ENCODE measurements around the gene PARVA.

The PARVA gene

DNA sequence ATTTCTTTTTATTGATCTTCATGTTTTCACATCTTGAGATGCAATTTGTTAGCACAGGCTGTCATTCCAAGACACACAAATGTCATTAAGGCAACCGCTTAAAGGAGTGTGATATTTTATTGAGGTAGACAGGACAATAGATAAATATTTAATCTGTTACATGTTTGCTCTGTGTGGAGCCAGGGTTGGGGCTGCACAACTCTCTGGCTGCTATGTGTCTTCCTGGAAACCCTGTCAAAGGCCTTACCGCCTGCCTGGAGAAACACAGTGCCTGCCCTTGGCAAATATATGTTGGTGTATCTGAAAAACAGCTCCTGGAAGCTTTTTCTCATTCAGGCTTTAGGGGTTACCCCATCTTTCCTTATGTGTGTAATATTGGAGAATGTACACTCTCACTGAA is 157.2 kb downstream of the PARVA start:
- Histone ChIP-seq H3K27me3 (replicated peaks; ENCODE audit: control insufficient read depth, insufficient read depth, low read length, poor library complexity, severe bottlenecking) (no peaks in the 10 kb centered on the region), H3K36me3 (ENCODE audit: control insufficient read depth, insufficient read depth, low read length) (no peaks in the 10 kb centered on the region), H3K4me3 (ENCODE audit: insufficient read depth, low read depth, low read length, poor library complexity, severe bottlenecking) (no peak overlapping the region), H3K9me3 (ENCODE audit: control insufficient read depth, low read length) (no peaks in the 10 kb centered on the region), H3K27ac (ENCODE audit: insufficient read depth, low read length, poor library complexity, severe bottlenecking) (no peak overlapping the region), H3K4me1 (ENCODE audit: control insufficient read depth, insufficient read depth, low read length, poor library complexity, severe bottlenecking) (no peaks in the 10 kb centered on the region)
- no peak for DNase-seq

DNA sequence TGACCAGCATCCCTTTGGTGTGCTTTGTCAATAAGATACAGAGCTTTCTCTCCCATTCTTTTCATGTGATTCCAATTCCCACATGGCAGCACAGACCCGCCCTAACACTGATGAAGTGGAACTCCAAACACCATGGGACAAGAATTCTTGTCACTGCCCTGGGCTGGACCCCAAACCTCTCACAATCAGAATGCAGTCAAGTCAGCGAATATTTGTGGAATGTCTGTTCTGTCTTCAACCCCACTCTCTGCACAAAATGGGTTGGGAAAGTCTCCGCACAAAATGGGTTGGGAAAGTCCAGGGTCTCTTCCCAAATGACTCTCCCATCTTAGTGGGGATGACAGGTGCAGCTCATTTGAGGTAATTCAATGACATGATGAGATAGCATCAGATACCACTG is 157.9 kb downstream of the PARVA start:
- Histone ChIP-seq H3K9me3 (ENCODE audit: control insufficient read depth, low read length) (no peaks in the 10 kb centered on the region), H3K4me1 (ENCODE audit: control insufficient read depth, insufficient read depth, low read length, poor library complexity, severe bottlenecking) (no peaks in the 10 kb centered on the region), H3K36me3 (ENCODE audit: control insufficient read depth, insufficient read depth, low read length) (no peaks in the 10 kb centered on the region), H3K4me3 (ENCODE audit: insufficient read depth, low read depth, low read length, poor library complexity, severe bottlenecking) (no peak overlapping the region), H3K27me3 (replicated peaks; ENCODE audit: control insufficient read depth, insufficient read depth, low read length, poor library complexity, severe bottlenecking) (no peaks in the 10 kb centered on the region), H3K27ac (ENCODE audit: insufficient read depth, low read length, poor library complexity, severe bottlenecking) (no peak overlapping the region)
- no peak for DNase-seq

DNA sequence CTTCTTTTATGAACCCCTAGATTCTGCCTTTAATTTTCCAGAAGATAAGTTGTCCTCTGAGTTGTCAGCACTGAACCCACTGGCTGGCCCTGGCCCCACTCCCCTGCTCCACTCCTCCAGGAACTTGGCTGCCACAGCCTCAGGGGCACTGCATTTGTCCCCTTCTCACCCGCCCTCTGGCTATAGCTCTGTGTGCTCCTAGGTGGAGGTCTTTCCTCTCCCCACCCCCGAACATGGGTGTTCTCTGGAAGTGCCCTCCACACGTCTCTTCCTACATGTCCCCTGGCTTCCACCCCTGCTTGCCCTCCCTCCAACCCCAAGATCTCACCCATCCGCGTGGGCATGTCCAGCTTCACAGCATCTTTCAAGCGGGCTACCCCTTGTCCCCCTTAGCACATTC is 159.2 kb downstream of the PARVA start:
- Histone ChIP-seq H3K4me1 (ENCODE audit: control insufficient read depth, insufficient read depth, low read length, poor library complexity, severe bottlenecking) (no peaks in the 10 kb centered on the region), H3K4me3 (ENCODE audit: insufficient read depth, low read depth, low read length, poor library complexity, severe bottlenecking) (no peak overlapping the region), H3K27me3 (replicated peaks; ENCODE audit: control insufficient read depth, insufficient read depth, low read length, poor library complexity, severe bottlenecking) (no peaks in the 10 kb centered on the region), H3K9me3 (ENCODE audit: control insufficient read depth, low read length) (no peaks in the 10 kb centered on the region), H3K27ac (ENCODE audit: insufficient read depth, low read length, poor library complexity, severe bottlenecking) (no peak overlapping the region), H3K36me3 (ENCODE audit: control insufficient read depth, insufficient read depth, low read length) (no peaks in the 10 kb centered on the region)
- no peak for DNase-seq

DNA sequence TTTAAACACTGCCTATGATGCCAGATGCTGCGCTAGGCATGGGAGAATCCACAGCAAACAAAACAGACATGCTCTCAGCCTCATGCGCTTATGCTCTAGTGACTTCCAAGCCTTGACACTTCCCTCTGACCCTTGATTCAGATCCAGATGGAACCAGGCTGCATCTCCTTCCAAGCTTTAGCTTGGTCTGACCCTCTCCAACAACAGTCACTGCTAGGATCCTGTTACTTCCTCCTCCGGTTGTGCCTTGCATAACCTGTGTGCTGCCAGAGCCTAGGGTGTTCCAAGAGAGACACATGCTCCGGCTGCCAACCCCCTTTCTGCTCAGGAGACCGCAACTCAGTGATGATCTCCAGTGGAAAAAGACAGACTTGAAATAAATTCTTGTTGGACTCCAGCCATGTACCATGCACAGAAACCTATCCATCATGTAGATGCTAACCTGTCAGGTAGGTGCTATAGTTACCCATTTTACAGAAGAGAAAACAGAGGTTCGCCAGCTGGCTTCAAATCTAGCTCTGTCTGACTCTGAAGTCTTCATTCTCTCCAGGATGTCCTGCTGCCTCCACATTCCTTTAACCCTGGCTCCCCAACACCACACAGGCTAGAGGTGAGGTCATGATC is 160.5 kb downstream of the PARVA start:
- no peaks in the 10 kb centered on the region for H3K27me3 ChIP-seq (replicated peaks; ENCODE audit: control insufficient read depth, insufficient read depth, low read length, poor library complexity, severe bottlenecking)
- no peaks in the 10 kb centered on the region for H3K36me3 ChIP-seq (ENCODE audit: control insufficient read depth, insufficient read depth, low read length)
- DNase-seq = no peak
- no peak overlapping the region for H3K4me3 ChIP-seq (ENCODE audit: insufficient read depth, low read depth, low read length, poor library complexity, severe bottlenecking)
- H3K27ac ChIP-seq (ENCODE audit: insufficient read depth, low read length, poor library complexity, severe bottlenecking) = no peak overlapping the region
- H3K9me3 ChIP-seq (ENCODE audit: control insufficient read depth, low read length) = no peaks in the 10 kb centered on the region
- no peaks in the 10 kb centered on the region for H3K4me1 ChIP-seq (ENCODE audit: control insufficient read depth, insufficient read depth, low read length, poor library complexity, severe bottlenecking)

DNA sequence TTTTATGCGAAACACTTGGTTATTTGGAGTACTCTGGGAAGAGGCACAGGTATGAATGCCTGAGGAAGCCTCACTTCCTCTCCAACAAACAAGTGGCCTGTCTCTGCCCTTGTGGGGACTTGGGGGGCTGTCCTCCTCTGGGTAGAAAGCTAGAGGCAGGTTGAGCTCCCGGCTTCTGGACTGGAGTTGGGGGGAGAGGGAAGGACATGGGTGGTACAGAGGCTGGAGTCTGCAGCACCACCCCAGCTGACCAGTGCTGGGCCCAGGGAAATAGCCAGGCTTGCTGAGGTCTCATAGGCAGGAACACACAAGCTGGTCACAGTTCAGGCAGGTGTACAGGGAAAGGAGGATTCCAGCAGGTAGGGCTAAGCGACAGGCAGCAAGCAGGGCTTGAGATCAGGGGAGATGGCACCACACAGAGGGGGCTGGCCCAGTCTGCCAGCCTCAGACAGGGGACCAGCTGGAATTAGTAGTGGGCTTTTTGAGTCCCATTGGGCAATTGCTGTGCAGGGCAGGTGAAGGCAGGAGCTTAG is 161.6 kb downstream of the PARVA start:
- H3K4me1 ChIP-seq (ENCODE audit: control insufficient read depth, insufficient read depth, low read length, poor library complexity, severe bottlenecking) = no peaks in the 10 kb centered on the region
- peaks cover 3% of the 10 kb centered on the region for H3K27me3 ChIP-seq (replicated peaks; ENCODE audit: control insufficient read depth, insufficient read depth, low read length, poor library complexity, severe bottlenecking)
- no peaks in the 10 kb centered on the region for H3K9me3 ChIP-seq (ENCODE audit: control insufficient read depth, low read length)
- no peak overlapping the region for H3K27ac ChIP-seq (ENCODE audit: insufficient read depth, low read length, poor library complexity, severe bottlenecking)
- no peak for DNase-seq
- H3K4me3 ChIP-seq (ENCODE audit: insufficient read depth, low read depth, low read length, poor library complexity, severe bottlenecking) = no peak overlapping the region
- no peaks in the 10 kb centered on the region for H3K36me3 ChIP-seq (ENCODE audit: control insufficient read depth, insufficient read depth, low read length)

DNA sequence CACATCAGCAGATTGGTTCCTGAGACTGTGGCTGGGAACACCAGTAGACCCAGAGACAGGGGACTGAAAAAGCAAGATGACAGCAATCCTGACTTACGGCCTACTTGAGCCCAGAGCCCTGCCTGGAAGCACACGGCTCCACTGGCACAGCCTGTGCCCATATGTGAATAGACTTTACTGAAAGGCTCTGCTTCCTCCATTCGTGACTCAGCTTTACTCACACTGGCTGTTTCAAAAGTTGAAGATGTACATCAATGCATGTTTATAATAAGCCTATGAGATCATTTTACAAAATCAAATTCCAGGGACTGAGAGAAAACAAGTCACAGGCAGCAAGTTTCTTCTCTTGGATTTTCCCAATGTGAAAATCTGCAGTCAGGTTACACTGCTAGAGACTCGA is 162.2 kb downstream of the PARVA start:
- H3K36me3 ChIP-seq (ENCODE audit: control insufficient read depth, insufficient read depth, low read length) = no peaks in the 10 kb centered on the region
- H3K27ac ChIP-seq (ENCODE audit: insufficient read depth, low read length, poor library complexity, severe bottlenecking) = no peak overlapping the region
- no peak for DNase-seq
- H3K27me3 ChIP-seq (replicated peaks; ENCODE audit: control insufficient read depth, insufficient read depth, low read length, poor library complexity, severe bottlenecking) = peaks cover 3% of the 10 kb centered on the region
- no peaks in the 10 kb centered on the region for H3K9me3 ChIP-seq (ENCODE audit: control insufficient read depth, low read length)
- no peak overlapping the region for H3K4me3 ChIP-seq (ENCODE audit: insufficient read depth, low read depth, low read length, poor library complexity, severe bottlenecking)
- H3K4me1 ChIP-seq (ENCODE audit: control insufficient read depth, insufficient read depth, low read length, poor library complexity, severe bottlenecking) = no peaks in the 10 kb centered on the region

DNA sequence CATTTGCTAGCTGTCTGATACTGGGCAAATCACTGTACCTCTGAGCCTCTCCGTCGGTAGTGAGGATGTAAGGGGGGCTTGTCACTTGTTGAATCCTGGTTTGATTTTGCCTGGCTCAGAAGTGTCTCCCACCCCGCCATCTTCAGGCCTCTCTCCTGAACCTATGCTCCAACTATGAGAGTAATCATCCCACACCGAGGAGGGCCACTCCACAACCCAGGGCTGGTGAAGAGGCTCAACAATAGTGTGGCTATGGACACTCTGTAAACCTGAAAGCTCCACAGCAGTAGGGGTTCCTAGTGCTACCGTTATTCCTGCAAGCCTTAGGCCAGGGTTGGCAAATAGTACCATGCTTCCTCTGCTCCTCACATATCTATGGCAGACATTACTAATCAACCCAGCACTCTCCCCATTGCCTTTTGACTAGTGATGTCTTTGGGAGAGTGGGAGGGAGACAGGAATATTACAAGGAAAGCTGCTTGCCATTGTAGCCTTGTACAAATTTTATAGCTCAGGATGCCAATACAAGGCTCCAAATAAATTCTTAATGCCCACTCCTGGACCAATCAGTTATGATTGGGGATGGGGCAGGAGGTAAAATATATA is 162.8 kb downstream of the PARVA start:
- H3K27me3 ChIP-seq (replicated peaks; ENCODE audit: control insufficient read depth, insufficient read depth, low read length, poor library complexity, severe bottlenecking) = peaks cover 3% of the 10 kb centered on the region
- no peak overlapping the region for H3K27ac ChIP-seq (ENCODE audit: insufficient read depth, low read length, poor library complexity, severe bottlenecking)
- no peaks in the 10 kb centered on the region for H3K9me3 ChIP-seq (ENCODE audit: control insufficient read depth, low read length)
- no peaks in the 10 kb centered on the region for H3K4me1 ChIP-seq (ENCODE audit: control insufficient read depth, insufficient read depth, low read length, poor library complexity, severe bottlenecking)
- no peak overlapping the region for H3K4me3 ChIP-seq (ENCODE audit: insufficient read depth, low read depth, low read length, poor library complexity, severe bottlenecking)
- no peak for DNase-seq
- no peaks in the 10 kb centered on the region for H3K36me3 ChIP-seq (ENCODE audit: control insufficient read depth, insufficient read depth, low read length)

DNA sequence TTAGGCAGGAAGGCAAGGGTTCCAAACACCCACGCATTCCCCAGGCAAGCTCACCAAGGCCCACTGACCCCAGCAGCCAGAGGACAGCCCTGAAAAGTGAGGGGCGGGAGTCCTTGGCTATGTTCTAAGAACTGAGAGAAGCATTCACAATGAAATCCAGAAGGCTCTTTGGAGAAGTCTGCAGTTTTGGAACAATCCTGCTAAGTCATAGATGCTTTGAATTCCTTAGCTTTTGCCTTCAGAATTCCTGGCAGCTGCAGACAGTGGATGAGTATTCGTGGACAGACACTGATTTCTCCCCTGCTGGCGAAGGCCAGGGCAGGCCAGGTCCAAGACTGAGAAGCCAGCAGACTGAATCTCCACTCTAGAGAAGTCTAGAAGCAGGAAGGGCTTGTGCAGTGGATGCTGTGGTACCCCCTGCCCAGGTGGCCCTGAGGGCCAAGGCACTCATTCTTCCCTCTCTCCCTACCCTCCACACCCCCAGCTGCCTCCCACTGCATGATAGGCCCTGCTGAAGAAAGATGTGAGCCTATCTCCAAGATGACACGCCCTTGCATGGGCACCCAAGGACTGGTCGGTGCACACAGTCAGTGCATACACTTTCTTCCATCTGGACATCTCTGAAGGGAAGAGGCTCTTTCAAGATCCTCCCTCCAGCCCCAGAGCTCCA is 163.7 kb downstream of the PARVA start:
- no peak for DNase-seq
- Histone ChIP-seq H3K27ac (ENCODE audit: insufficient read depth, low read length, poor library complexity, severe bottlenecking) (no peak overlapping the region), H3K4me1 (ENCODE audit: control insufficient read depth, insufficient read depth, low read length, poor library complexity, severe bottlenecking) (no peaks in the 10 kb centered on the region), H3K9me3 (ENCODE audit: control insufficient read depth, low read length) (no peaks in the 10 kb centered on the region), H3K27me3 (replicated peaks; ENCODE audit: control insufficient read depth, insufficient read depth, low read length, poor library complexity, severe bottlenecking) (peaks cover 3% of the 10 kb centered on the region), H3K4me3 (ENCODE audit: insufficient read depth, low read depth, low read length, poor library complexity, severe bottlenecking) (no peak overlapping the region), H3K36me3 (ENCODE audit: control insufficient read depth, insufficient read depth, low read length) (no peaks in the 10 kb centered on the region)

DNA sequence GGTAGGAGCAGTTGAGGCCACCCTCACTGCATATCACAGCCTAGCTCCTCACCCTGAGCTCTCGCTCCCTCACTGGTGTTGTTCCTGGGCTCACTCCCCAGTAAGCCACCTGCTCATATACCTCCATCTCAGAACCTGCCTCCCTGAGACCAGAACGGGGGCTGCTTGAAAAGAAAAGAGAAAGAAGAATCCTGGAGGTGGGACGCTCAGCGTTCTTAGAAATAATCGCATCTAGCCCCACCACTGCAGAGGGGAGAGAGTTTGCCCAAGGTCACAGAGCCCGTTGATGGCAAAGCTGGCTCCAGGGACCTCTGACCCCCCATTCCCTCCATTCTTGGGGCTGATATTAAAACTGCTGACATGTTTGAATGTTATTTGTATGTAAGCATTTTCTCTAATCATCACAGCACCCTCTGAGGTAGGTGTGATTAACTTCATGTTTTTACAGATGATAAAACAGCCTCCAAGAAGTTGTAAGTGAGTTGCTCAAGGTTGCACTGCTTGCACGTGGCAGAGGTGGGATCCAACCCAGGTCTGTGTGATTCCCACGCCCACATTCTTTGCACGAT is 164.3 kb downstream of the PARVA start:
- H3K4me1 ChIP-seq (ENCODE audit: control insufficient read depth, insufficient read depth, low read length, poor library complexity, severe bottlenecking) = no peaks in the 10 kb centered on the region
- H3K27ac ChIP-seq (ENCODE audit: insufficient read depth, low read length, poor library complexity, severe bottlenecking) = no peak overlapping the region
- no peaks in the 10 kb centered on the region for H3K9me3 ChIP-seq (ENCODE audit: control insufficient read depth, low read length)
- H3K27me3 ChIP-seq (replicated peaks; ENCODE audit: control insufficient read depth, insufficient read depth, low read length, poor library complexity, severe bottlenecking) = peaks cover 3% of the 10 kb centered on the region
- no peak overlapping the region for H3K4me3 ChIP-seq (ENCODE audit: insufficient read depth, low read depth, low read length, poor library complexity, severe bottlenecking)
- H3K36me3 ChIP-seq (ENCODE audit: control insufficient read depth, insufficient read depth, low read length) = no peaks in the 10 kb centered on the region
- no peak for DNase-seq
